Uterus (tissue), 2 donors: ENCODE data around the gene SLC22A24.

ENCODE experiments used
- CTCF ChIP-seq, 4 experiments: fragments of 200-600 bp in 2 of 4; fragments of 450-650 bp in 2 of 4; sonication (generic) in 2 of 4; IDR thresholded peaks; one replicate each; pipeline ENCODE4 v1.5.1; 2016 to 2019; ENCODE audit warnings: antibody characterized with exemption in 4 of 4, mild to moderate bottlenecking in 2 of 4, moderate library complexity in 1 of 4
- POLR2A ChIP-seq, 2 donors: fragments of 450-650 bp; IDR thresholded peaks; one replicate each; pipeline ENCODE4 v1.6.1; 2016; ENCODE audit warnings: antibody characterized with exemption in 2 of 2, mild to moderate bottlenecking in 1 of 2, moderate library complexity in 1 of 2

DNA sequence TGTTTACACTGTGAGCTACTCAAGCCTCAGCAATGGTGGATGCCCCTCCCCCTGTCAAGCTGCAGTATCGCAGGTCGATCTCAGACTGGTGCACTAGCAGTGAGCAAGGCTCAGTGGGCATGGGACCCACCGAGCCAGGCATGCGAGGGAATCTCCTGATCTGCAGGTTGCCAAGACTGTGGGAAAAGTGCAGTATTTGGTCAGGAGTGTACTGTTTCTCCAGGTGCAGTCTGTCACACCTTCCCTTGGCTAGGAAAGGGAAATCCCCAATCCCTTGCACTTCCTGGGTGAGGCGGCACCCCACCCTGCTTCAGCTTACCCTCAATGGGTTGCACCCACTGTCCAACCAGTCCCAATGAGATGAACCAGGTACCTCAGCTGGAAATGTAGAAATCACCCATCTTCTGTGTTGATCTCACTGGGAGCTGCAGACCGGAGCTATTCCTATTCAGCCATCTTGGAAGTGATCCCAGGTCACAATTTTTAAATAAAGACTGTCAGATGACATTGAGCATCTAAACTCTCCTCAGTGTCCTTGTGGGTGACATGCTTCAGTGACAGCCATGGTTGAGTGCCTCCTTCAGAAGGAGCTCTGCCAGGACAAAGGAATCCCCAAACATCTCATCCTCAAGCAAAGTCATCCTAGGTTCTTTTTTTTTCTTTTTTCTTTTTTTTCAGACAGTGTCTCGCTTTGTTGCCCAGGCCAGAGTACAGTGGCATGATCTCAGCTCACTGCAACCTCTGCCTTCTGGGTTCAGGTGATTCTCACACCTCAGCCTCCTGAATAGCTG lies 10.8 kb downstream of the SLC22A24 start:
- TF ChIP-seq CTCF (IDR thresholded peaks at IDR 0.05), result no peak
- TF ChIP-seq POLR2A (IDR thresholded peaks at IDR 0.05), result no peak
